ENCODE data around the gene TASP1.

The TASP1 gene

DNA sequence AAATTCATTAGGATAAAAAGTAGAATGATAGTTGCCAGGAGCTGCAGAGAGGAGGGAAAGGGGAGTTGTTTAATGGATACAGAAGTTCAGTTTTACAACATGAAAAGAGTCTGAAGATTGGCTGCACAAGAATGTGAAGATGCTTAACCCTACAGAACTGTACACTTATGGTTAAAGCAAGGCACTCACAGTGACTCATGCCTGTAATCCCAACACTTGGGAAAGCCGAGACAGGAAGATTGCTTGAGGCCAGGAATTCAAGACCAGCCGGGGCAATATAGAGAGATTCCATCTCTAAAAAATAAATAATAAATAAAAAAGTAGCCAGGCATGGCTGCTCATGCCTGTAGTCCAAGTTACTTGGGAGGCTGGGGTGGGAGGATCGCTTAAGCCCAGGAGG, 174.0 kb downstream of the TASP1 start:
- H3K27me3 ChIP-seq (ENCODE audit: control insufficient read depth, insufficient read depth, low read length), result no peaks in the 10 kb centered on the region

DNA sequence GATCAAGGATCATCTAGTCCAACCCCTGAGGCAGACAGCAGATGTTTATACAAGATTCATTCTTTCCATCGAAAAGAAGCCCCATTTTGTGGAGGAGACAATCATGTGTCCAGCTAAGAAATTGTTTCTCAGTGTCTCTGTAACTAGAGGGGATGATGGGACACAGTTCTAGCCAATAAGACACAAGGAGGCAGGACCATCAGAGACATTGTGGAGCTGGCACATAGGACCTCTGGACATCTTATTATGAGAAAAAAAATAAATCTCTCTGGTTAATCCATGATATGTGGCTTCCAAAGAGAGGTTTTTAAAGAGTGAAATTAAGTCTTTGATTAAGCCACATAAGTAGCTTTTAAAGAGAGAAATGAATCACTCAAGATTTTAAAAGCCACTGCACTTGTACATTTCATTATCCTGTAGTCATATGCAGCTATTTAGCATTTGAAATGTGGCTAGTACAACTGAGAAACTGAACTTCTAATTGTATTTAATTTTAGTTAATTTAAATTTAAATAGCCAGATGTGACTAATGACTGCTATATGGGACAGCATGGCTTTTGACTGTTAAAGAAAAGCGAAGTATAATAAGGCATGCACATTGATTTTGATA, 176.8 kb downstream of the TASP1 start:
- H3K27ac ChIP-seq (ENCODE audit: low read depth, low read length), result no peak overlapping the region
- H3K27me3 ChIP-seq (ENCODE audit: control insufficient read depth, insufficient read depth, low read length), result no peaks in the 10 kb centered on the region
- H3K9ac ChIP-seq (ENCODE audit: low read length), result no peak overlapping the region
- H3K4me3 ChIP-seq (ENCODE audit: low read depth, low read length), result no peak overlapping the region
- no peaks in the 10 kb centered on the region for H3K9me3 ChIP-seq (ENCODE audit: control insufficient read depth, insufficient read depth, low read depth, low read length)
- no peaks in the 10 kb centered on the region for H3K4me1 ChIP-seq (ENCODE audit: control insufficient read depth, insufficient read depth, low read length)
- H3K36me3 ChIP-seq (ENCODE audit: control insufficient read depth, insufficient read depth, low read length), result no peaks in the 10 kb centered on the region

More for the DNA sequence above, 174.0 kb downstream of the TASP1 start:
- no peaks in the 10 kb centered on the region for H3K4me1 ChIP-seq (ENCODE audit: control insufficient read depth, insufficient read depth, low read length)
- H3K9me3 ChIP-seq (ENCODE audit: control insufficient read depth, insufficient read depth, low read depth, low read length), result no peaks in the 10 kb centered on the region
- H3K4me3 ChIP-seq (ENCODE audit: low read depth, low read length), result no peak overlapping the region
- H3K9ac ChIP-seq (ENCODE audit: low read length), result no peak overlapping the region
- no peak overlapping the region for H3K27ac ChIP-seq (ENCODE audit: low read depth, low read length)
- H3K36me3 ChIP-seq (ENCODE audit: control insufficient read depth, insufficient read depth, low read length), result no peaks in the 10 kb centered on the region

DNA sequence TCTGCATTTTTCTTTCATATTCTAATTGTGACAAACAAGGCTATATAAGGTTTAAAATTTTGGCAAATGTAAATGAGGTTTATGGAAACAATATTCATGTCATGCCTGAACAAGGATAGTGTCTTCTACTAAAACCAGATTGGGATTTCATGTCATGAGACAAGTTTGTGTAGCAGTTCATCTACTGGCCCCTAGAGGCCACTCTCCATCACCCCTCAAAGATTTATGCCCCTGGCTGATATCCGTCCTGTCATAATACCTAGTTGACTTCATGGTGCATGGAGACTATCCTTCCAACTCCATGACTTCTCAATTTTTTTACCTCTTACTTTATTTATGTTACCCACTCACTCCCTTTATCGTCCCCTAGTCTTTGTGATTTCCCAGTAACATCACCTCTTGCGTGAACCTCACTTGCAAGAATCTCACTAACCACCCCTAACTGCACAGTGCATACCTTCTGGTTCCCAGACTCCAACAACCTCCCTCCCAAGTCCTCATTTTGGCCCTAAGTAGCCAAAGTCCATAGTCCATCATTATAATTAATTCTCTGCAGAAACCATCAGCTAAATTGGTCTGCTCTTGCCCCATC, 179.8 kb downstream of the TASP1 start:
- Histone ChIP-seq H3K9me3 (ENCODE audit: control insufficient read depth, insufficient read depth, low read depth, low read length) (no peaks in the 10 kb centered on the region), H3K9ac (ENCODE audit: low read length) (no peak overlapping the region), H3K4me1 (ENCODE audit: control insufficient read depth, insufficient read depth, low read length) (peaks cover 6% of the 10 kb centered on the region; the same call in 1 of the 2 replicates), H3K27ac (ENCODE audit: low read depth, low read length) (no peak overlapping the region), H3K36me3 (ENCODE audit: control insufficient read depth, insufficient read depth, low read length) (no peaks in the 10 kb centered on the region), H3K4me3 (ENCODE audit: low read depth, low read length) (no peak overlapping the region), H3K27me3 (ENCODE audit: control insufficient read depth, insufficient read depth, low read length) (no peaks in the 10 kb centered on the region)

DNA sequence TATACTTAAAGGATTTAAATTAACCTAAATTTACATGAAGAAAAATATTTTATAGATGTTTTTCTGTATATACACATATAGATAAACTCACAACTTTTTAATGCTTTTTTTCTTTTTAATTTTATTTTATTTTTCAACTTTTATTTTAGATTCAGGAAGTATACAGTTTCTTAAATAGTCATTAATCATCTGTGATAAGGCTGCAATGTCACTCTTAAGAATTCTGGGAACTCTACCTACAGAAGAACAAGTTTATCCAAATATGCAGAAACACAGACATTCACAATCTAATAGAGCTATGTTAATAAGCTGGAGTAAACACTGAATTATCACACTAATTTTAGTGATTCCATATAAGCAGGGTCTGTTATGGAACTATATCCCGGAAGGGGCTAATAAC, 181.2 kb downstream of the TASP1 start:
- Histone ChIP-seq H3K36me3 (ENCODE audit: control insufficient read depth, insufficient read depth, low read length) (no peaks in the 10 kb centered on the region), H3K4me1 (ENCODE audit: control insufficient read depth, insufficient read depth, low read length) (peaks cover 6% of the 10 kb centered on the region; the same call in 1 of the 2 replicates), H3K27ac (ENCODE audit: low read depth, low read length) (no peak overlapping the region), H3K27me3 (ENCODE audit: control insufficient read depth, insufficient read depth, low read length) (no peaks in the 10 kb centered on the region), H3K9me3 (ENCODE audit: control insufficient read depth, insufficient read depth, low read depth, low read length) (no peaks in the 10 kb centered on the region), H3K4me3 (ENCODE audit: low read depth, low read length) (no peak overlapping the region), H3K9ac (ENCODE audit: low read length) (no peak overlapping the region)

DNA sequence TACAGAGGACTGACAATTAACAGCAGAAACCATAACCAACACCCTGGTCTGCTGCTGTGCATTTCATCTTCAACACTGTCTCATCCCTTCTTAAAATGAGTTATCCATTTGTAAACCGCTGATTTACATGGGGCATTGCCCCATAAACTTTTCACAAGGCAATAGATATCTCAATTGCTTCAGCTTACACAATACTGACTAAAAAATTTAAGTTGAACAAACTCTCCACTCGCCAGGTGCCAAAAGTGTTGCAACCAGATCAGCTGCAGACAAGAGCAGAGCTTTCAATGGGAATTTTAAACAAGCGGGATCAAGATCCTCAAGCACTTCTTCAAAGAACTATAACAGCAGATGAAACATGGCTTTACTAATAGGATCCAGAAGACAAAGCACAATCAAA, 183.0 kb downstream of the TASP1 start:
- Histone ChIP-seq H3K27me3 (ENCODE audit: control insufficient read depth, insufficient read depth, low read length) (no peaks in the 10 kb centered on the region), H3K9me3 (ENCODE audit: control insufficient read depth, insufficient read depth, low read depth, low read length) (no peaks in the 10 kb centered on the region), H3K27ac (ENCODE audit: low read depth, low read length) (no peak overlapping the region), H3K9ac (ENCODE audit: low read length) (no peak overlapping the region), H3K4me3 (ENCODE audit: low read depth, low read length) (no peak overlapping the region), H3K36me3 (ENCODE audit: control insufficient read depth, insufficient read depth, low read length) (no peaks in the 10 kb centered on the region), H3K4me1 (ENCODE audit: control insufficient read depth, insufficient read depth, low read length) (peaks cover 6% of the 10 kb centered on the region; the same call in 1 of the 2 replicates)

DNA sequence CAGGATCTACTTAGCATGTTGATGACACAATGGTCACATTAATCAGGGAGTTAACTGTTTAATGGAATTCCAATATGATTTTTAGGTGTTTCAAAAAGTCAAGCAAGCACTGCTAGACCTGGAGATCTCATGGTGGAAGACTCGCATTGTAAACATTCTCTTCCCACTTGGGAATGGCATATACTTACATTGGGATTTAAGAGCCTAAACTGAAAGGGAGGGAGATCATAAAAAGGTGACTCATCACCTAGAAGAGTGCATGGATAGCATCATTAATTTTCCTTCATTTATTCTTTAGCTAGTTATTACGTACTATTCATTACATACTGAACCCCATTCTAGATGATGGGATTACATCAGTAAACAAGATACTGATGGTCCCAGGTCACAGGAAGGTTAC, 185.4 kb downstream of the TASP1 start:
- Histone ChIP-seq H3K4me1 (ENCODE audit: control insufficient read depth, insufficient read depth, low read length) (peaks cover 6% of the 10 kb centered on the region; the same call in 1 of the 2 replicates), H3K4me3 (ENCODE audit: low read depth, low read length) (no peak overlapping the region), H3K27ac (ENCODE audit: low read depth, low read length) (no peak overlapping the region), H3K27me3 (ENCODE audit: control insufficient read depth, insufficient read depth, low read length) (no peaks in the 10 kb centered on the region), H3K9me3 (ENCODE audit: control insufficient read depth, insufficient read depth, low read depth, low read length) (no peaks in the 10 kb centered on the region), H3K36me3 (ENCODE audit: control insufficient read depth, insufficient read depth, low read length) (no peaks in the 10 kb centered on the region), H3K9ac (ENCODE audit: low read length) (no peak overlapping the region)

DNA sequence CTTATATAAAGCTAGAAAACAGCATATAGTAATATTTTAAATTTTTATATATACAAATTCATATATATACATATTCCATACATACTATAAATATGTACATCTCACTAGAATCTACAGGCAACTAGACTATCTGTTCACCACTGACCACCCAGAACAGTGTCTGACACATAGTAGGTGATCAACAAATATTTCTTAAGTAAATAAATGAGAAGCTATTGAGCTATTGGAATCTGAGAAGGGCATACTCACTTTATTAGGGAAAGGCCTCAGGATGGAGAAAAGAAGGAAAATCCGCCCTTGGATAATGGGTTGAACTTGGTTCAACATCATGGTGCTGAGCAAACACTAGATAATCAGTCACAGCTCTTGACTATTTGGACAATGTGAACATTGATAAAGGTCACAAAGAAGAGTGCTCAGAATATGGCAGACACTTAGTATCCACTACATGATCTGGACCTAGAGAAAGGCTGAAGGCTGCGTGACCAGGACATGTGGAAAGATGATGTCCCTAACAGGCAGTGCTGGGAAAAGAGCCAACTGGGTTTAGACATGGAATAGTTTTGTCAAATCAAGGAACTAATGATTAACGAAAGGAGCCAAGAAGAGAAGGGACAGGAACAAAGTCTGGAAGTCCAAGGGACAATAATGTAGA, 186.1 kb downstream of the TASP1 start:
- no peak overlapping the region for H3K4me3 ChIP-seq (ENCODE audit: low read depth, low read length)
- no peak overlapping the region for H3K27ac ChIP-seq (ENCODE audit: low read depth, low read length)
- H3K9me3 ChIP-seq (ENCODE audit: control insufficient read depth, insufficient read depth, low read depth, low read length), result no peaks in the 10 kb centered on the region
- no peak overlapping the region for H3K9ac ChIP-seq (ENCODE audit: low read length)
- no peaks in the 10 kb centered on the region for H3K36me3 ChIP-seq (ENCODE audit: control insufficient read depth, insufficient read depth, low read length)
- H3K4me1 ChIP-seq (ENCODE audit: control insufficient read depth, insufficient read depth, low read length), result peaks cover 6% of the 10 kb centered on the region; the same call in 1 of the 2 replicates
- H3K27me3 ChIP-seq (ENCODE audit: control insufficient read depth, insufficient read depth, low read length), result no peaks in the 10 kb centered on the region

DNA sequence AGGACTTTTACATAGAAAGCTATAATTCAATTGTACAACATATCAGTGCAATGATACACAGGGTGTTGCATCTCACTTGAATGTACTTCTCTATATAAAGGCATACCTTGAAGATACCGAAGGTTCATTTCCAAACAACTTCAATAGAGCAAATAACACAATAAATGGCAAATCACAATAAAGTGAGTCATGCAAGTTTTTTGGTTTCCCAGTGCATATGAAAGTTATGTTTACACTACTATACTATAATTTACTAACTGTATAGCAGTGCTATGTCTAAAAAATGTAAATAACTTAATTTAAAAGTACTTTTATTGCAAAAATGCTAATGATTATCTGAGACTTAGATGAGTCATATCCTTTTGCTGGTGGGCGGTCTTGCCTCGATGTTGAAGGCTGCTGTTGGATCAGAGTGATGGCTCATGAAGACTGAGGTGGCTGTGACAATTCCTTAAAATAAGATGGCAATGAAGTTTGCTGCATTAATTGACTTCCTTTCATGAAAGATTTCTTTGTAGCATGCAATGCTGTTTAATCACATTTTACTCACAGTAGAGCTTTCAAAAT, 188.8 kb downstream of the TASP1 start:
- Histone ChIP-seq H3K9ac (ENCODE audit: low read length) (no peak overlapping the region), H3K36me3 (ENCODE audit: control insufficient read depth, insufficient read depth, low read length) (no peaks in the 10 kb centered on the region), H3K27me3 (ENCODE audit: control insufficient read depth, insufficient read depth, low read length) (no peaks in the 10 kb centered on the region), H3K27ac (ENCODE audit: low read depth, low read length) (no peak overlapping the region), H3K9me3 (ENCODE audit: control insufficient read depth, insufficient read depth, low read depth, low read length) (no peaks in the 10 kb centered on the region), H3K4me1 (ENCODE audit: control insufficient read depth, insufficient read depth, low read length) (peaks cover 6% of the 10 kb centered on the region; the same call in 1 of the 2 replicates), H3K4me3 (ENCODE audit: low read depth, low read length) (no peak overlapping the region)

DNA sequence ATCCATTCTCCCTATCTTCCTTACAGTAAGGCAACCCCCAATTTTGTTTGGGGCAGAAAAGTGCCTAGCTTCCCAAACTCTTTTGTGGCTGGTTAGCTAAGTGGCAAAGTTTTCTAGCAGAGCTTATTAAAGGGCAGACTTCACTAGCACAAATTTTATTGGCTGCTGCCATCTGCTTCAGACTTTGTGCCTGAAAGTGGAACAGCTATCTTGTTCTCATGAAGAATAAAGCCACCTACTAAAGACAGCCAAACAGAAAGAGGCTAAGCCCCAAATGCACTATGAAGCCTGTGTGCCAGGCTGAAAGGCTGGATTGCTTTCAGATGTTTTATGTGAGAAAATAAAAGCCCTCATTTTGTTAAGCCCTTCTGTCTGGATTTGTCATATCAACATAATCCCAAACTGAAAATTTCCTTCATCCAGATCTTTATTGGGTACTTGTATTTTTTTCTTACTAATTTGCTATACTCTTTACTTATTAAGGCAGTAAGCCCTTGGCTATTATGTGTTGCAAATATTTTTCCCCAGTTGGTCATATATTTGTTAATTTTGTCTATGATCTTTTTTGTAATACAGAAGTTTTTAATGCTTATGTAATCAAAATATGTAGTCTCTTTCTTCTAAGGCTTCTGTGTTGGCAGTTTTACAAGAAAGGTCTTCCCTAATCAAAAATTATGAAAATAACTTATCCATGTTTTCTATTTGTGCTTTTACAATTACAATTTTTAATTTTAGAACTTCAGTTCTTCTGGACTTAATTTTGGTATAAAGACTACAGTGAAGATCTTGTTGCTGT, 191.1 kb downstream of the TASP1 start:
- no peaks in the 10 kb centered on the region for H3K9me3 ChIP-seq (ENCODE audit: control insufficient read depth, insufficient read depth, low read depth, low read length)
- H3K27me3 ChIP-seq (ENCODE audit: control insufficient read depth, insufficient read depth, low read length), result no peaks in the 10 kb centered on the region
- H3K9ac ChIP-seq (ENCODE audit: low read length), result no peak overlapping the region
- no peaks in the 10 kb centered on the region for H3K4me1 ChIP-seq (ENCODE audit: control insufficient read depth, insufficient read depth, low read length)
- H3K27ac ChIP-seq (ENCODE audit: low read depth, low read length), result no peak overlapping the region
- H3K36me3 ChIP-seq (ENCODE audit: control insufficient read depth, insufficient read depth, low read length), result no peaks in the 10 kb centered on the region
- H3K4me3 ChIP-seq (ENCODE audit: low read depth, low read length), result no peak overlapping the region

DNA sequence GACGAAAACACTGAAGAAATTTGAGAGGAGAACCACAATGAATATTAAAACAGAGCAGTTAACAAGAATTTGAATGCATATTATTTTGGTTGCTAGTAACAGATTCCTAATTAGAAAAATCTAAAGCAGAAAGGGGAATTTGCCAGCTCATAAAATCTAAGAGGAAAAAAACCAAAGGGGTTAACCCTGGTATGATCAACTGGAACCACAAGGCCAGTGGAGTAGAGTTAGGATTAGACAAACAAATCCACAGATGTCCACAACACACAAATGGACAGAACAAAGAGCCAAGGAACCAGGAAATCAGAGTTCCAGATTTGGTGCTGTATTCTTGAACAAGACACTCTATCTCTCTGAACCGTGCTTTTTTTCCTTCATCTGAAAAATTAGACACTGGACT, 195.0 kb downstream of the TASP1 start:
- Histone ChIP-seq H3K36me3 (ENCODE audit: control insufficient read depth, insufficient read depth, low read length) (no peaks in the 10 kb centered on the region), H3K4me3 (ENCODE audit: low read depth, low read length) (no peak overlapping the region), H3K27me3 (ENCODE audit: control insufficient read depth, insufficient read depth, low read length) (no peaks in the 10 kb centered on the region), H3K27ac (ENCODE audit: low read depth, low read length) (no peak overlapping the region), H3K9ac (ENCODE audit: low read length) (no peak overlapping the region), H3K9me3 (ENCODE audit: control insufficient read depth, insufficient read depth, low read depth, low read length) (no peaks in the 10 kb centered on the region), H3K4me1 (ENCODE audit: control insufficient read depth, insufficient read depth, low read length) (no peaks in the 10 kb centered on the region)

Measured in HUES6 (cell line).